GM19043 (cell line): ENCODE results near the gene C14orf119.
"Not testable (repeated sequence)": the region's sequence is repeated elsewhere in the genome, so short reads cannot be mapped to it uniquely, and the experiment has no call there.

Experiments used
- ATAC-seq: cut with Tn5 transposase; IDR thresholded peaks from one replicate; pipeline ENCODE4 v1.9.1; 2021; ENCODE audit warnings: low read depth; ENCODE audit not compliant: unreplicated experiment

The C14orf119 gene

DNA sequence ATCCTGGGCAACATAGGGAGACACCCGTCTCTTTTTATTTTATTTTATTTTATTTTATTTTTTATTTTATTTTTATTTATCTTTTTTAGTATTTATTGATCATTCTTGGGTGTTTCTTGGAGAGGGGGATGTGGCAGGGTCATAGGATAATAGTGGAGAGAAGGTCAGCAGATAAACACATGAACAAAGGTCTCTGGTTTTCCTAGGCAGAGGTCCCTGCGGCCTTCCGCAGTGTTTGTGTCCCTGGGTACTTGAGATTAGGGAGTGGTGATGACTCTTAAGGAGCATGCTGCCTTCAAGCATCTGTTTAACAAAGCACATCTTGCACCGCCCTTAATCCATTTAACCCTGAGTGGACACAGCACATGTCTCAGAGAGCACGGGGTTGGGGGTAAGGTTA lies 12.3 kb downstream of the C14orf119 start:
- not testable (repeated sequence) for ATAC-seq

DNA sequence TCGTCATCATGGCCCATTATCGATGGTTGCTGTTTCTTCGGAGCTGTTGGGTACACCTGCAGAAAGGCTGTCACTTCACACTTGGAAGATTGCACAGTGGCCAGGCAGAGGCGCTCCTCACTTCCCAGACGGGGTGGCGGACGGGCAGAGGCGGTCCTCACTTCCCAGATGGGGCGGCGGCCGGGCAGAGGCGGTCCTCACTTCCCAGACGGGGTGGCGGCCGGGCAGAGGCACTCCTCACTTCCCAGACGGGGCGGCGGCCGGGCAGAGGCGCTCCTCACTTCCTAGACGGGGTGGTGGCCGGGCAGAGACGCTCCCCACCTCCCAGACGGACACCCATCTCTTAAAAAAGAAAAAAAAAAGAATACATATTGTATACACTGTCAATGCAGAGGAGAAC lies 12.9 kb downstream of the C14orf119 start:
- not testable (repeated sequence) for ATAC-seq

DNA sequence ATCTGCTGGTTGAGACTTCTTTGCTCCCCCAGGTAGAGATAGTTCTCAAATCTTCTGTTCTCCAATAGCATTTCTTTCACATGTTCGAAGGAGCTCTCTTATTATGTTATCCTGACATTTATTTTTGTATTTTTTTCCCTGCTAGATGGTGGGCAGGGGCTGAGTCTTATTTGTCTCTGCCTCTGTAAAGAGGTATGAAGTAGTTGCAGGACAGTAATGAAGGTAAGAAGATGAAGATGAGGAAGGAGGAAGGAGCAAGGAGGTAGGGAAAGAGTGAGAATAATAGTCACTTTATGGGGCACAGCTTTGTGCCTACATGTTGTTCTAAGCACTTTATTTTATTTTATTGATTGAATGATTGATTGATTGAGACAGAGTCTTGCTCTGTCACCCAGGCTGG lies 14.5 kb downstream of the C14orf119 start:
- ATAC-seq = no peak

DNA sequence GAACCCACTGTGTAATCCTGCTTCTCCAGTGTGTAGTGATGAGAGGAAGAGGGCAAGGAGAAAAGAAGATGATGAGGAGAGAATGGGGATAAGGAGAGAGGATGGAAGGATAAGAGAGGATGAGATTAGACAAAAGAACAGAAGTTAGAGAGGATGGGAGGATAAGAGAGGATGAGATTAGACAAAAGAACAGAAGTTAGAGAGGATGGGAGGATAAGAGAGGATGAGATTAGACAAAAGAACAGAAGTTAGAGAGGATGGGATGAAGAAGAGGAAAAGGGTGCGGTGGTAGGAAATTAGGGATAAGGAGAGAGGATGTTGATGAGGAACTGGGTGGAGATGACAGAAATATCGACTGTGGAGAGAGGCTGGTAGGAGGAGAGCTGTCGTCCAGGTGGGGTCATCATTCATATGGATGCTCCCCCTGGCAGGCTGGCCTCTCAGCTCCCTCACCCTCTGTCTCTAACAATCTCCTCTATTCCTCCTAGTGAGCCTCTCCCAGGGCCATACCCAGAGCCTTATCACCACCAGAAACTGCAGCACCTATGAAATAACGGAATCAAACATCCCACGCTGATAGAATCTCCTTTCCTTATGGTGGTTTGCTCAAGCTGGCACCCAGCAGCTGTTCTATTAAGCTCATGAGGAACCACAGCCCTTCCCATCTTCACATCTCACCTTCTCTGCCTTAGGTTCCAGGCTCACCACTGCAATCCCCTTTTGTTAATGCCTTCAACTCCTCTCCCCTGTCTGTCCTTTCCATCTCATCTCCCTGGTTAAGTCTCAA lies 15.5 kb downstream of the C14orf119 start:
- ATAC-seq = no peak

DNA sequence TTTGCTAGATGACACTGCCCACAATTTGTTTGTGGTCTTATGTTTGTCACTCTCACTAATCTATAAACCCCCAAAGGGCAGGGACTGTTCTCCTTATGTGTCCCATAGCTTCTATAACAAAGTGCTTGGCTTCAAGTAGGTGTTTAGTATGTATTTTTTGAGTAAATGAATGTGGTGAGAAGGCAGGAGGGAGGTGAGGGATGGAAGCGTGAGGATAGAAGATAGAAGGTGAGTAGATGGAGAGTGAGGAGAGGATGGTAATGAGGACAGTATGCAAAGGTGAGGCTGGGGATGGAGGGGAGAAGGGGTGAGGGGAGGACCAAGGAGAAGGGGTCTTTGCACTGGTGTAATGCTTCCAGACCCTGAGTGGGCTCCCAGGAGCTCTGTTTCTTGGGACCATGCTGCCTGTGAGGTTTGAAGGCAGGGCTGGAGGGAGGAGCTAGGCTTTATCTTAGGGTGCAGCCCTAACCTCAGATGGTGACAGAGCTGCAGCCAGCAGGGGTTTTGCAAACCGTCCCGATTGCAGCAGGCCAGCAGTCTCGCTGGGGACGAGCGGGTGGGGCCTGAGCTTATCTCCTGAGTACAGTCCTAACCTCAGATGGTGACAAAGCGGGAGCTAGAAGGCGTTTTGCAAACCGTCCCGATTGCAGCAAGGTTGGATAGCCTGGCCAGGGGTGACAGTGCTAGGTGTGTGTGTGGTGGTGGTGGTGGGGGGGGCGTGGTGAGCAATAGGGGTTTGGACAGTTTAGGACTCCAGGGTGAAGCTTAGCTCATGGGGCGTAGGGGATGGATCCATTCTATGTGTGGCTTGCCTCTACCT lies 17.3 kb downstream of the C14orf119 start:
- ATAC-seq = no peak

DNA sequence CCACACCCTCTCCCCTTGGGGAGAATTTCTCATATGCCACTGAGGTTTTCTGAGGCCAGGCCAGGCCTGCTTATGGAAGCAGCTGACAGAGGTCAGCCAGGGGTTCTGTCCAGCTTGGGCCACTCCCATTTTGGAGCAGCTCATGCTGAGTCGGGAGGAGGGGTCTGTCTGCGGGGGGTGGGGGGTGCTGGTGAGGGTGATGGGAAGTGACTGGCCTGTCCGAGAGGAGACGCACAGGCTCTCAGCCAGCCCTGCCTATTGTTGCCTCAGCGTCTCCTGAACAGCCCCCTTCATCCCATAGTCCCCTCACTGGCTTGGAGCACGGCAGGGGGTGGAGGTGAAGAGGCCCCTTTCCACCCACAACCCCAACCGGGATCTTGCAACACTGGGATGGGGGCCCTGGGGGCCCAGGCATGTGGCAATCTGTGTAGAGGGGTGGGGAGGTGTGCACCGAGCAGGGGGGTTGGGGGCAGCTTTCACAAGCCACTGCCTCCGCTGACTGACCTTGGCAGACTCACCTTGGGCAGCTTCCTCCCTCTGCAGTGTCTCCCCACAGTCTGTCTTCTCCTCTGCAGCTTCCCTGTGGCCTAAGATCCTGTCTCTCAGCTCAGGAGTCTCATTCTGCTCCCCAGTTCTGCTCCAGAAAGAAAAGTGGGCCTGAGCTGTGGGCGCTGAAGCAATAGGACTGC lies 18.3 kb downstream of the C14orf119 start:
- no peak for ATAC-seq

DNA sequence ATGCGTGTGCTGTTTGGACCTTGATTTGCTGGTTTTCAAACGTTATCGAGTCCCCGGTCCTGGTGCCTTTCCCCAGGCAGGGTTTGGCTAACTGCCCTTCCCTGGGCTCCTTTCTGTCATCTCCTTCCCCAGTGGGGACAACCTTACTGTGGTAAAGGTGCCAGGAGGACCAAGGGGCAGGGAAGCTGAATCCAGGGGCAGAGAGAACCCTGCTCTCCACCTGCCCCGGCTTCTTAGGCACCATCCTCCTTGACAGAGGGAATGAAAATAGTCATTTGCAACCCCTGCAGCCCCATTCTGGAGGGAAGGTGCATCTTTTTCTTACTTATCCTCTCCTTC lies 18.8 kb downstream of the C14orf119 start:
- ATAC-seq = no peak

DNA sequence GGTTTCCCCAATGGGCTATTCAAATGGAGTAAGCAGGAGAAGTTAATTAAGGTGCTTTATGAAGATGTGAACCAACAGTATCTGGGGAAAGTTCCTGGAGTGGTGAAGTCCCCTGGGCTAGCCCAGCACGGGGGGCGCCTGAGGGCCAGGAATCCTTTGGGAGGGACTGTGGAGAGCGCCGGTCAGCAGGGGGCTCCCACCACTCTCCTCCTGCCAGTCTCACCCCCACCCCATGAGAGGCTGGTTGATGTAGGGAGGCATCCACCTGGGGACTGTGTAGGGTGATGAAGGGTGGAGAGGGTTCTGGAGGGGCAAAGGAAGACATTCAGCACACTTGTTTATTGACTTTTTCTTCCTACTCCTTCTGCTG lies 19.3 kb downstream of the C14orf119 start:
- ATAC-seq = no peak

DNA sequence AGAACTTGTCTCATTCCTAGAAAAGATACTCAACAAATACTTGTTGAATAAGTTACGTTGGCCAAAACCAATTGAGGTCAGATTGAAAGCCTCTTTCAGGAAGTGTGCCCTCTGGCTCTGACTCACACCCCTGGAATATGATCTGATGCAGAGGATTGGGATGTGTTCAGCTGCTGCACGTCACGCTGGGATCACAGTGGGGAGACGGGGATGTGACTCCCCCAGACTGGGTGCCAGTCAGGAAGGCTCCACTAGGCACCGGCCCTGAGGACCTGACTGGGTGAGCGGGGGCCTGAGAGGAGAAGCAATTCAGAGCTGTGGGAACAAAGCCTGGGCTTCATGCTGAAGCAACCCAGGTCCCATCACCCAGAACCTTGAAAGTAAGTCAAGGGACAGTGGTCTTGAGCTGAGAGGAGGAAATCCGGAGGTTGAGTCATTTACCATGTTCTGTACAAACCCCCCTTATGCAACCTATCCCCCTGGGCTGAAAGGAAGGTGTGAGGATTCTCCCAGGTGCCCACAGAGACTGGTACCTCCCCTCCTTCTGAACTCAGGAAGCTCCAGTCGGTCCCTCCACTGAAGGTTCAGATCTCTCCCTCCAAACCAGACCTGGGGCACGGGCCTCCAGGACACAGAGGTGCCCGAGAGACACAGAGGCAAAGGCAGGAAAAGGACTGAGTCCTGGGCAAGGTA lies 19.9 kb downstream of the C14orf119 start:
- no peak for ATAC-seq

DNA sequence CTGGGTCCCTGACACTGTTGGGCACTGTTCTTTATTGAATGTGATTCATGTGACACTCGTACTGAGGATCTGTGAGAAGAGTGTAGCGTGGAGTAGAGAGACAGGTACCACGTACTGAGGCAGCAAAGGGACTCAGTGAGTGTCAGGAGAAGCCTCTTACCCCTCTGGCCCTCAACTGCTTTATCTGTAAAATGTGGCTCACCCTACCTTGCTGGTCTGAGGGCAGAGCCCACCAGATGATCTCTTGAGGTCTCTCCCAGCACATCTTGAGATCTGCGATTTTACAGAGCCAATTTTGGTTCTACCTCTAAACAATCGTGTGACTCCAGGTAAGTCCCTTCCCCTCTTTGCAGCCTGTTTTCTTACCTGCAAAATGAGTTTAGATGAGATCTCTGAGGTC lies 20.6 kb downstream of the C14orf119 start:
- no peak for ATAC-seq

DNA sequence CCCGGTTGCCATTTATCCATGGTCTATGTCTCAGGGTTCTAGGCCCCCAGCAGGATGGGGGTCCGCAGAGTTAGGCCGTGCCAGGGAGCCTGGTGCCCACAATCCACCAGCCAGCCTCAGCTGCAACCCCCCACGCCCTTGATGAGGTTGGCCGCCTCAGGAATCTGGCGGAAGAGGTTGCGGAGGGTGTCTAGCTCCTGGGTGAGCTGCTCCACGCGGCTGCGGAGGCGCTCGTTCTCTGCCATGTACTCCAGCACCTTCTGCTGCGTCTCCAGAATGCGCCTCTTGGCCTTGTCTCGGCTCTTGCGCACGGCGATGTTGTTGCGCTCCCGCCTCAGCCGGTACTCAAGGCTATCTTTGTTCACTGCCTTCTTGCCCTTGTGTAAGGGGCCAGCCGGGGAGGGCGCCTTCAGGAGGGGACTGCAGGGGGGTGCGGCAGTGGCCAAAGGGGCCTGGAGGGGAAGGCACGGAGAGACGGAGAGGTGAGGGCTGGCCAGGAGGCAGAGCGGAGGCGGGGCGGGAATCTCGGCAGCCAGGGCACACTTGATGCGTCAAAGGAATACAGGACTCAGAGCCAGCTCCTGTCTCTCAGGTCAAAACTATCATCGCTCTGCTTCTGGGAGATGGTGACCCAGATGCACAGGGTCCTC lies 22.2 kb downstream of the C14orf119 start:
- no peak for ATAC-seq

DNA sequence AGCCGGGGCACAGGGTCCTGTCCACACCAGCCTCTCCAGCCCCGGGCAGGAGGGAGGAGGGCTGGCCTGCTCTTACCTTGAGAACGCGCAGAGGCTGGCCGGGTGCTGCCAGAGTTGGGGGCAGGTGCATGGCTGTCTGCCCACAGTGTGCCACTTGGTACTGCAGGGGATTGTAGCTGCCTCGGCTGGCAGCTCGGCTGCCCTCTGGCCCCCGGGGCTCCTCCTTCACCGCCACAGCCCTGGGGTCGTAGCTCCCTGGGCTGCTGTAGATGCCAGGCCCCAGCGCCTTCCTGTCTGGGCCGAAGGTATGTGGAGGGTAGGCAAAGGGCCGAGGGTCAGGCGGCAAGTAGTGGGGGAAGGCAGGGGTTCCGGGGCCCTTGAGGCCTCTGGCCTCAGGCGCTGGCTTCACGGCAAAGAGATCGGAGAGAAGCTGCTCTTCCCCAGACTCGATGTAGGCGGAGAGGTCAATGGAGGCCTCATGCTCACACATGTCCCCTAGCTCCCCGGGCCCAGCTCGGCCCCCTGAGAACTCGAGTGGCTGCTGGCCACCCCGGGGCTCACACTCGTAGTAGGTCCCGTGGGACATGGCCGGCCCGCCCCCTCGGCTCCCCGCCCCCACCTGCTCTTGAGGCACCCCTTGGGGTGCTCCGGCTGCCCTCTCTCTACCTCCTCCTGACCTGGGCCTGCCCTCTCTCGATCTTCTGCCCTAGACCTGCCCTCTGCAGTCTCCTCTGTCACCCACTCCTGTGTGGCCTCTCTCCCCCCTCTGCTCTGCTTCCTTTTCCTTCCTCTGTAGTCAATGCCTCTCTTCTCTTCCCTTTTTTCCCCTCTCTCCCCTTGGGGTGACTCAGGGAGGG lies 23.4 kb downstream of the C14orf119 start, which contains the start of gene CEBPE:
Gene CEBPE (minus strand): TSS at position 750 of the 857 bp plus-strand sequence. CDS start 164 bp downstream, at position 586.
- no peak for ATAC-seq

DNA sequence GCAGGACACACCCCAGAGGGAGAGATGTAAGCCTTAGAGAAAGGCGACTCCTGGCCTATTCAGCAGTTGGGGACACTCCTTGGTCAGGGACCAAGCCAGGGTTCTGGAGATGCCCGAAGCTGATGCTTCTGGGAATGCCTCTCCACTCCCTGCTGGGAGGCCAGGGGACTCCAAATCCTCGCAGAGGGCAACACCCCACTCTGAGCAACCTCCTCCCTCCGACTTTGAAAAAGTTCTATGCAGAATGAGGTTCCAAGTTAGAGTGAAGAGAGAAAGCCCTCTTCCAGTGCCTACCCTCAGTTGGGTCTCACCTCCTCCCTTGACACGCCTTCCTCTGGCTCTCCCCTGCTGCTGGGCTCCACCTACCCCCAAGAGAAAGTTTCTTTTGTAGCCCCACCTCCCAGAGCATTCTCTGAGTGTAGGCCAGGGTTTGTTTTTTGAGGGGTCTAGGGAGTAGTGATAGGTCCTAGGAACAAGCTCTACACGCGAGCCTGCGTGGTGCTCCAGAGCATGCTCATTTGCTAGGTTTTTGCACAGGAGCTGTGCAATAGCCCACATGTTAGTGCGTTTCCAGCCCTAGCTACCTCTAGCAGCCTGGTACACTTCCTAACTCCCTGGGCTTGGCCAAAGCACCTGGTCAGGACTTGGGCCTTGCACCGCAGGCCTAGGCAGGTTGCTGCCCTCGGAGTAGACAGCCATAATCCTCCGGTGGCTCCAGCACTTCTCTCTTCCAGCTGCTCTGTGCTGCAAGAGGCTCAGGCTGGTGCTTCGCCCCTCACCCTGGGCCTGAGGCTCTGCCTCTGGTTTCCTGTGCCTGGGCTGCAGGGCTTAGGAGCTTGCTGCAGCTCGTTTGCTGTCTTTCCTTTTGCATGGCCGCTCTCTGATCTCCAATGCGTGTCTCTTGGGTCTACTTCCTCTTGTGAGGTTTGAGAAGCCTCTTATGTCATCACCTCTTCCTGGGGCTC lies 24.3 kb downstream of the C14orf119 start:
- no peak for ATAC-seq

DNA sequence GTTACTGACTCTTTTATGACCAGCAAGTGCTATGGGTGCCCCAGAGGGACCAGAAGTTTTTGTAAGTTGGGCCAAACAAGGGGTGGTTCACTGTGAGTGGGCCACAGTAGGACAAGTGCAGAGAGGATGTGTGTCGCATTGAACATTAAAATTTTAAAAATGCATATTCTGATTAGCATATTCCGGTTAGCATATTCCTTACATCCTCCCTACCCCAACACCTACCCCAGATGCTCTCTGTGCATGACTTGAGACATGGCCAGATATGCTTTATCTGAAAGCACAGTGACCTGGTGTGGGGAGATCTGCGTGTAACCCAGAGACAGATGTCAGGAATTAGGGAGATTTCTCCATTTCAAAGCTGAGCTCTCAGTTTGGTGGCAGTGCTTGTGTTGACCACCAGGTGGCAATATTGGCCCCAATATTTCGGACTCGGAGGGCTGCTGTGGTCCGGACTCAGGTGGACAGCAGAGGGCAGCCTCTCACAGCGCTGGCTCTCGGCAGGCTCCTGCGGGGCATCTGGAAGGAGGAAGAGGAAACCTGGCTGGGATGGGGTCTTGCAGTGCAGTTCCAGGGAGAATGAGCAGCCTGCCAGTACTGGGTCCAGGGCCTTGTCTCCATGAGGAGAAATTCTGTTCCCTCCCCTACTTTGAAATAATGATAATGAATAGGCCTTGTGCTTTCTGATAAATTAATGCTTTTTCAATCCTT lies 25.4 kb downstream of the C14orf119 start:
- peak; percentile 76 for ATAC-seq

DNA sequence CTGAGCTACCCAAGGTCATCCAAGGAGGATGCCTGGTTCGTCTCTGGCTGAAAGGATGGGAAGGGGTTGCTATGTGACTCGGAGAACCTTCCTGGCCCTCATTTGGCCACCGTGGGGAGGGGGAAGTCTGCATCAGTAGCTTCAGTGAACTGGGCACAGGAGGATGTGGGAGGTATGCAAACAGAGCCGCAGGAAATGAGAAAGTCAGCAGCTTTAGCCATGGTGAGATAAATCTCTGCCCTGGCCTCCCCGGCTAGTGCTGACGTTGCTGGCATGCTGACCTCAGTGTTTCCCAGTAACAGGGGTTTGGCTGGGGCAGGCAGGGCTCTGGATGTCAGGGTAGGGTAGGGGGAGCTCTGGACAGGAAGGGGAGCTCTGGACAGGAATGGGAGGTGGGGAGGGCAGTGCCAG lies 26.1 kb downstream of the C14orf119 start:
- no peak for ATAC-seq

DNA sequence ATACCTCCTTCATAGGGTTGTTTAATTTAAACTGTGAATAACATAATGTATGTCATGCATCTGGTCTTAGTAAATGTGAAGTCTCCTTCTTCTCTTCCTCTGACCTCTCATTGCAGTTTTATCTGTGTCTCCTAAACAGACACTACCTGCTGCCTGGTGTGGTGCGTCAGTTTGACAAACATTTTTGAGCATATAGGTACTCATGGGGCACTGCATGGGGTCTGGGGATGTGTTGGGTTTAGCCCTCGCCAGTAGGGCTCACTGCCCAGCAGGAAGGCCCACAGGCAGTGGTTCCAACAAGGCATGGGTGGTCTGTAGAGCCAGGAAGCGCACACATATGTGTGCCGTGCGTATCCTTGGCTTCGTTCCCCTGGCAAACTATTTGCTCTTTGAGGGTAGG lies 26.8 kb downstream of the C14orf119 start:
- ATAC-seq = no peak

DNA sequence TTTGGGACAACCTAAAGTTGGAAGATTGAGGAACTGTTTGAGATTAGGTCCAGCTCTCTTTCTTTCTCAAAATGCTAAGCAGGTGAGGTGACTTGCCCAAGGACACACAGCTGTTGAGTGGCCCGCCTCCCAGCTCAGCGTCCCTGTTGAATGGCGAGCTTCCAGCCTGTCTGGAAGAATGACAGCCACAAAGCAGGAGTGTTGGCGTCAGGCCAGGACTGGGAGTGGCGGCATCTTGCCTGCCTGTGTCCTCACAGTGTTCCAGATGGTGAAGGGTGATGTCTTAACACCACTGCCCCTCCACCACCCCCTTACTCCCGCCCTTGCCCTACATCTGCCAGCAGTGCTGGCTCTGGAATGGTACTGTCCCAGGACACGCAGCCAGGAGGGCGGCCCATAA lies 28.1 kb downstream of the C14orf119 start:
- ATAC-seq = no peak
